GM23338 (cell line): Measurements from ENCODE around the gene SLC26A4. TPM values are rescaled to one million over a fixed set of nuclear protein-coding genes. Genes with fewer than 3 reads are reported as not detected.

Source experiments
- ATAC-seq: fragments of 200-7000 bp; cut with Tn5 transposase; 3 replicates; pipeline ENCODE4 v1.9.1; 2020
- DNase-seq: peaks from one replicate; pipeline ENCODE4 v3.0.0-alpha.2; 2015; ENCODE audit warnings: low spot score
- H2AFZ ChIP-seq: fragments of 200-600 bp; sonication (generic); 2 replicates; pipeline ENCODE4 v1.8.0; 2016; ENCODE audit warnings: antibody characterized with exemption, mild to moderate bottlenecking, moderate library complexity
- H3F3A ChIP-seq: fragments of 200-600 bp; sonication (generic); replicated peaks from 2 replicates; pipeline ENCODE4 v1.8.0; 2017; ENCODE audit warnings: antibody characterized with exemption, mixed run types, low read depth
- H3K27ac ChIP-seq: fragments of 200-600 bp; sonication (generic); 2 replicates; pipeline ENCODE4 v1.6.1; 2016; ENCODE audit warnings: low read depth
- H3K27me3 ChIP-seq: fragments of 200-600 bp; sonication (generic); 2 replicates; pipeline ENCODE4 v1.8.0; 2016; ENCODE audit warnings: mild to moderate bottlenecking, mixed run types, moderate library complexity; ENCODE audit not compliant: insufficient read depth
- H3K36me3 ChIP-seq: fragments of 200-600 bp; sonication (generic); 2 replicates; pipeline ENCODE4 v1.8.0; 2016; ENCODE audit warnings: mild to moderate bottlenecking; ENCODE audit not compliant: insufficient read depth
- H3K4me1 ChIP-seq: fragments of 200-600 bp; sonication (generic); 2 replicates; pipeline ENCODE4 v1.8.0; 2016; ENCODE audit warnings: mild to moderate bottlenecking, moderate library complexity; ENCODE audit not compliant: insufficient read depth
- H3K4me2 ChIP-seq: fragments of 200-600 bp; sonication (generic); 2 replicates; pipeline ENCODE4 v1.7.1; 2017; ENCODE audit warnings: mixed run types
- H3K4me3 ChIP-seq: fragments of 200-600 bp; sonication (generic); 2 replicates; pipeline ENCODE4 v1.6.1; 2016; ENCODE audit warnings: mixed run types
- H3K79me2 ChIP-seq: fragments of 200-600 bp; sonication (generic); replicated peaks from 2 replicates; pipeline ENCODE4 v1.8.0; 2017; ENCODE audit warnings: mild to moderate bottlenecking; ENCODE audit not compliant: insufficient read depth
- H3K9me2 ChIP-seq: fragments of 200-600 bp; sonication (generic); 2 replicates; pipeline ENCODE4 v1.8.0; 2017; ENCODE audit not compliant: insufficient read depth
- H4K20me1 ChIP-seq: fragments of 200-600 bp; sonication (generic); replicated peaks from 2 replicates; pipeline ENCODE4 v1.8.0; 2017; ENCODE audit warnings: mild to moderate bottlenecking; ENCODE audit not compliant: insufficient read depth
- H3K27ac Mint-ChIP-seq: 2 replicates; pipeline ENCODE4 v1.8.0; 2020; ENCODE audit warnings: inconsistent platforms, mild to moderate bottlenecking, moderate library complexity, mixed read lengths
- H3K27me3 Mint-ChIP-seq: 3 replicates; pipeline ENCODE4 v1.8.0; 2022; ENCODE audit warnings: low read depth, mild to moderate bottlenecking, moderate library complexity, mixed read lengths, inconsistent platforms; ENCODE audit not compliant: insufficient read depth, poor library complexity
- H3K36me3 Mint-ChIP-seq: 3 replicates; pipeline ENCODE4 v1.8.0; 2021; ENCODE audit warnings: low read depth, mild to moderate bottlenecking, inconsistent platforms, moderate library complexity, mixed read lengths
- H3K4me1 Mint-ChIP-seq: 3 replicates; pipeline ENCODE4 v1.8.0; 2020; ENCODE audit warnings: mild to moderate bottlenecking, inconsistent platforms, mixed read lengths
- H3K4me3 Mint-ChIP-seq: 3 replicates; pipeline ENCODE4 v1.8.0; 2021; ENCODE audit warnings: moderate library complexity, mild to moderate bottlenecking, inconsistent platforms, mixed read lengths
- H3K9me3 Mint-ChIP-seq: 3 replicates; pipeline ENCODE4 v1.8.0; 2020; ENCODE audit warnings: moderate library complexity, mild to moderate bottlenecking, inconsistent platforms, mixed read lengths
- CTCF ChIP-seq, 2 experiments: fragments of 200-600 bp in 1 of 2; sonication (generic) in 1 of 2; conservative IDR thresholded peaks; 2 replicates each; pipeline versions ENCODE4 v1.5.1 to v1.6.1; 2016 to 2017; ENCODE audit warnings: antibody characterized with exemption in 2 of 2, low read depth in 2 of 2, mild to moderate bottlenecking in 2 of 2, moderate library complexity in 1 of 2
- EZH2phosphoT487 ChIP-seq: fragments of 200-600 bp; sonication (generic); IDR thresholded peaks from one replicate; pipeline ENCODE4 v1.8.1; 2018; ENCODE audit warnings: antibody characterized with exemption; ENCODE audit not compliant: unreplicated experiment
- NANOG ChIP-seq: IDR thresholded peaks from 2 replicates; pipeline ENCODE4 v1.6.1; 2016; ENCODE audit warnings: antibody characterized with exemption, borderline replicate concordance
- POLR2AphosphoS5 ChIP-seq: IDR thresholded peaks from 2 replicates; pipeline ENCODE4 v1.6.1; 2016; ENCODE audit warnings: antibody characterized with exemption, low read depth
- REST ChIP-seq: IDR thresholded peaks from one replicate; pipeline ENCODE4 v1.6.1; 2018; ENCODE audit warnings: antibody characterized with exemption; ENCODE audit not compliant: unreplicated experiment
- STAT1 ChIP-seq: IDR thresholded peaks from one replicate; pipeline ENCODE4 v1.6.1; 2016; ENCODE audit warnings: antibody characterized with exemption; ENCODE audit not compliant: unreplicated experiment
- ZNF114 ChIP-seq: fragments of 250-450 bp; sonication (Bioruptor Pico); IDR thresholded peaks from 2 replicates; pipeline ENCODE4 v1.5.0; 2020; ENCODE audit warnings: mild to moderate bottlenecking, moderate library complexity
- ZNF331 ChIP-seq: fragments of 250-450 bp; sonication (Bioruptor Pico); IDR thresholded peaks from 2 replicates; pipeline ENCODE4 v1.5.0; 2020; ENCODE audit warnings: low read depth, mild to moderate bottlenecking, moderate library complexity
- polyA plus RNA-seq: library from polyadenylated mRNA; unstranded; fragments of >200 nt; fragmentation: Nextera tagmentation; extraction: Ambion mirVana; gene quantifications from 2 replicates; pipeline ENCODE4 v1.2.1, GENCODE V29; 2016
- total RNA-seq: library from RNA; depleted of rRNA; stranded (reverse); fragments of >200 nt; shearing (Covaris generic); gene quantifications from 2 replicates; pipeline ENCODE4 v1.2.3, GENCODE V29; 2014
- TF ChIP-seq, protein P1 (sequence below): IDR thresholded peaks from 2 replicates; pipeline ENCODE4 v1.6.1; 2016; ENCODE audit warnings: antibody characterized with exemption

The SLC26A4 gene
- total and polyA plus RNA-seq, 2 experiments from 2014 or later: 0.07 TPM; not detected in 1

GRCh38 chr7:107613948-107614347 is 46.7 kb upstream of the SLC26A4 start:
- Histone ChIP-seq H3K9me2 (no peaks in the 10 kb centered on the region), H4K20me1 (no peaks in the 10 kb centered on the region), H3K4me2 (no peak overlapping the region), H3K4me1 (no peaks in the 10 kb centered on the region), H3K79me2 (no peaks in the 10 kb centered on the region), H2AFZ (no peak overlapping the region), H3K27me3 (no peaks in the 10 kb centered on the region), H3K27ac (no peak overlapping the region), H3K36me3 (no peaks in the 10 kb centered on the region), H3K4me3 (no peak overlapping the region), H3F3A (no peaks in the 10 kb centered on the region)
- no peak overlapping the region for H3K4me3 Mint-ChIP-seq
- TF ChIP-seq ZNF114 (CRISPR knock-in tag): no peak
- TF ChIP-seq STAT1: no peak
- TF ChIP-seq, protein P1, sequence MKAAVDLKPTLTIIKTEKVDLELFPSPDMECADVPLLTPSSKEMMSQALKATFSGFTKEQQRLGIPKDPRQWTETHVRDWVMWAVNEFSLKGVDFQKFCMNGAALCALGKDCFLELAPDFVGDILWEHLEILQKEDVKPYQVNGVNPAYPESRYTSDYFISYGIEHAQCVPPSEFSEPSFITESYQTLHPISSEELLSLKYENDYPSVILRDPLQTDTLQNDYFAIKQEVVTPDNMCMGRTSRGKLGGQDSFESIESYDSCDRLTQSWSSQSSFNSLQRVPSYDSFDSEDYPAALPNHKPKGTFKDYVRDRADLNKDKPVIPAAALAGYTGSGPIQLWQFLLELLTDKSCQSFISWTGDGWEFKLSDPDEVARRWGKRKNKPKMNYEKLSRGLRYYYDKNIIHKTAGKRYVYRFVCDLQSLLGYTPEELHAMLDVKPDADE: no peak
- TF ChIP-seq CTCF (conservative IDR thresholded peaks at IDR 0.05; ENCODE audit: low read depth in 2 of 2): no peak
- TF ChIP-seq POLR2AphosphoS5: no peak
- no peak for TF ChIP-seq EZH2phosphoT487
- no peak for TF ChIP-seq NANOG
- no peak for TF ChIP-seq REST
- TF ChIP-seq ZNF331 (CRISPR knock-in tag): no peak
- no peak overlapping the region for H3K27ac Mint-ChIP-seq
- H3K27me3 Mint-ChIP-seq: no peaks in the 10 kb centered on the region
- H3K4me1 Mint-ChIP-seq: no peaks in the 10 kb centered on the region
- DNase-seq: no peak
- H3K36me3 Mint-ChIP-seq: no peaks in the 10 kb centered on the region
- ATAC-seq: no peak
- H3K9me3 Mint-ChIP-seq: no peaks in the 10 kb centered on the region

- H3F3A ChIP-seq: no peaks in the 10 kb centered on the region
- H3K27me3 ChIP-seq: no peaks in the 10 kb centered on the region
- TF ChIP-seq POLR2AphosphoS5 (no peak), STAT1 (no peak), EZH2phosphoT487 (no peak), ZNF331 (CRISPR knock-in tag) (no peak), REST (no peak)
- H3K4me1 ChIP-seq: no peaks in the 10 kb centered on the region
- H3K27ac Mint-ChIP-seq: no peak overlapping the region
- no peak overlapping the region for H2AFZ ChIP-seq
- H3K9me2 ChIP-seq: no peaks in the 10 kb centered on the region
- H3K36me3 Mint-ChIP-seq: no peaks in the 10 kb centered on the region
- no peaks in the 10 kb centered on the region for H3K9me3 Mint-ChIP-seq
- no peak overlapping the region for H3K4me3 ChIP-seq
- no peaks in the 10 kb centered on the region for H4K20me1 ChIP-seq
- H3K4me1 Mint-ChIP-seq: no peaks in the 10 kb centered on the region
- H3K79me2 ChIP-seq: no peaks in the 10 kb centered on the region
- no peak overlapping the region for H3K27ac ChIP-seq
- ATAC-seq: no peak
- H3K36me3 ChIP-seq: no peaks in the 10 kb centered on the region
- no peak overlapping the region for H3K4me3 Mint-ChIP-seq
- no peak overlapping the region for H3K4me2 ChIP-seq
- DNase-seq: no peak
- no peaks in the 10 kb centered on the region for H3K27me3 Mint-ChIP-seq
These were observed 46.2 kb upstream of the SLC26A4 start for GRCh38 chr7:107614425-107614824.
